ENCODE results near the gene ZFHX2.

DNA sequence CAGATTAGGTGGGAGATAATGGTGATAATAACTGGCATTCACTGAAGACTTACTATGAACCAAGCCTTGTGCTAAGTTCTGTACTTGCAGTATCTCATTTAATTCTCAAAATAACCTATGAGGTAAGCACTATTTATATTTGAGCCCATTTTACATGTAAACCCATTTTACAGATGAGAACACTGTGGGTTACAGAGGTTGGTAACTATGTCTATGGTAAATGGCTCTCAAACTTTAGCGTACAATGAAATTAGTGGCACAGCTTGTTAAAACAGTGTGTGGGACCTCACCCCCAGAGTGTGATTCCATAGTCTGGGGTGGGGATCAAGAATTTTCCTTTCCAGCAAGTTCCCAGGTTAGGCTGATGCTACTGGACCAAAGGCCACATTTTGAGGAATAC, 49.2 kb upstream of the ZFHX2 start:
- TF ChIP-seq CTCF (IDR thresholded peaks at IDR 0.05; ENCODE audit: insufficient read depth, low read depth, low read length) (no peak), EZH2 (IDR thresholded peaks at IDR 0.05; ENCODE audit: insufficient read depth, low read length) (no peak)

Data from astrocyte (in vitro differentiated cells and primary cell).